Sigmoid colon (tissue), 4 donors: ENCODE measurements around the gene PER2.

Experiments used
- CTCF ChIP-seq, 4 experiments: fragments of 450-650 bp in 3 of 4; fragments of 200-600 bp in 1 of 4; IDR thresholded peaks; one replicate each; pipeline ENCODE4 v1.5.1; 2016 to 2019; ENCODE audit warnings: antibody characterized with exemption in 4 of 4, mild to moderate bottlenecking in 3 of 4, moderate library complexity in 2 of 4
- EP300 ChIP-seq, 4 donors: sonication (generic); formaldehyde crosslinking; IDR thresholded peaks; one replicate each; pipeline ENCODE4 v1.6.1; 2017; ENCODE audit warnings: antibody characterized with exemption in 4 of 4

- TF ChIP-seq EP300 (IDR thresholded peaks at IDR 0.05) (no peak), CTCF (IDR thresholded peaks at IDR 0.05) (no peak)
These were observed 42.0 kb upstream of the PER2 start for GRCh38 chr2:238330391-238330790.
